Glutamatergic neuron (in vitro differentiated cells): ENCODE results near the gene HSD17B2. TPM values are rescaled to one million over a fixed set of nuclear protein-coding genes. Genes with fewer than 3 reads are reported as not detected.

Source experiments
- DNase-seq: peaks from one replicate; pipeline ENCODE4 v3.0.0; 2022
- H3K27ac Mint-ChIP-seq: one replicate; pipeline ENCODE4 v1.8.0; 2020; ENCODE audit warnings: mild to moderate bottlenecking, mixed read lengths, inconsistent platforms; ENCODE audit not compliant: unreplicated experiment
- H3K27me3 Mint-ChIP-seq: one replicate; pipeline ENCODE4 v1.8.0; 2020; ENCODE audit warnings: mild to moderate bottlenecking, moderate library complexity, mixed read lengths, inconsistent platforms; ENCODE audit not compliant: unreplicated experiment
- H3K36me3 Mint-ChIP-seq: one replicate; pipeline ENCODE4 v1.8.0; 2020; ENCODE audit warnings: mild to moderate bottlenecking, mixed read lengths, inconsistent platforms; ENCODE audit not compliant: unreplicated experiment
- H3K4me1 Mint-ChIP-seq: one replicate; pipeline ENCODE4 v1.8.0; 2020; ENCODE audit warnings: mild to moderate bottlenecking, low read depth, mixed read lengths, inconsistent platforms; ENCODE audit not compliant: unreplicated experiment
- H3K4me3 Mint-ChIP-seq: one replicate; pipeline ENCODE4 v1.8.0; 2020; ENCODE audit warnings: mild to moderate bottlenecking, mixed read lengths, inconsistent platforms; ENCODE audit not compliant: unreplicated experiment
- H3K9me3 Mint-ChIP-seq: one replicate; pipeline ENCODE4 v1.8.0; 2020; ENCODE audit warnings: mild to moderate bottlenecking, moderate library complexity, mixed read lengths, inconsistent platforms; ENCODE audit not compliant: unreplicated experiment
- total RNA-seq: library from RNA; stranded (reverse); fragmentation: NEBNext Ultra II Directional; extraction: Animal tissue kit (Norgen Biotek cat#: 25700); gene quantifications from one replicate; pipeline ENCODE4 v1.2.1, GENCODE V29; 2021; ENCODE audit not compliant: unreplicated experiment
- TF ChIP-seq, protein P1 (sequence below): fragments of 200-600 bp; sonication (generic); IDR thresholded peaks from one replicate; pipeline ENCODE4 v1.5.0; 2021; ENCODE audit not compliant: partially characterized antibody, unreplicated experiment

HSD17B2 gene
- total RNA-seq, 1 donor from 2014 or later: not detected

DNA sequence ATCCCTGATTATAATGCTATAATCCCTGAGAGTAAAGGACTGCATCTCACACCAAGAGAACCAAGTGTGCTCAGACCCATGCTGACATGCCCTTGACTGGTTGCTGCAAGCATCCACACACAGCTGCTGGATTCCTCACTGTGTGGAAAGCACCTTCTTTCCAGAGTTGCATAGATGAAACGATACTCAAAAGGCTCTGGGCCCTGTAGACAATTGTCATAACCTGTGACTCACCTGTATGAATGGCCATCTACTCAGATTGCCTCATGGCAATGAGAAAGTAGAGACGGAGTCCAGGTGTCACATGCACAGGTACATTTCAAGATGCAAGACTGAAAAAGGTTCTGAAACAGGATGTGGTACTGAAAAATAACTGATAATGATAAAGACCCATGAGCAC lies 76.9 kb downstream of the HSD17B2 start:
- no peak for DNase-seq
- no peaks in the 10 kb centered on the region for H3K27me3 Mint-ChIP-seq
- H3K4me1 Mint-ChIP-seq: no peaks in the 10 kb centered on the region
- H3K9me3 Mint-ChIP-seq: no peaks in the 10 kb centered on the region
- TF ChIP-seq, protein P1, sequence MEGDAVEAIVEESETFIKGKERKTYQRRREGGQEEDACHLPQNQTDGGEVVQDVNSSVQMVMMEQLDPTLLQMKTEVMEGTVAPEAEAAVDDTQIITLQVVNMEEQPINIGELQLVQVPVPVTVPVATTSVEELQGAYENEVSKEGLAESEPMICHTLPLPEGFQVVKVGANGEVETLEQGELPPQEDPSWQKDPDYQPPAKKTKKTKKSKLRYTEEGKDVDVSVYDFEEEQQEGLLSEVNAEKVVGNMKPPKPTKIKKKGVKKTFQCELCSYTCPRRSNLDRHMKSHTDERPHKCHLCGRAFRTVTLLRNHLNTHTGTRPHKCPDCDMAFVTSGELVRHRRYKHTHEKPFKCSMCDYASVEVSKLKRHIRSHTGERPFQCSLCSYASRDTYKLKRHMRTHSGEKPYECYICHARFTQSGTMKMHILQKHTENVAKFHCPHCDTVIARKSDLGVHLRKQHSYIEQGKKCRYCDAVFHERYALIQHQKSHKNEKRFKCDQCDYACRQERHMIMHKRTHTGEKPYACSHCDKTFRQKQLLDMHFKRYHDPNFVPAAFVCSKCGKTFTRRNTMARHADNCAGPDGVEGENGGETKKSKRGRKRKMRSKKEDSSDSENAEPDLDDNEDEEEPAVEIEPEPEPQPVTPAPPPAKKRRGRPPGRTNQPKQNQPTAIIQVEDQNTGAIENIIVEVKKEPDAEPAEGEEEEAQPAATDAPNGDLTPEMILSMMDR: no peak
- no peak overlapping the region for H3K4me3 Mint-ChIP-seq
- H3K36me3 Mint-ChIP-seq: no peaks in the 10 kb centered on the region
- no peak overlapping the region for H3K27ac Mint-ChIP-seq

DNA sequence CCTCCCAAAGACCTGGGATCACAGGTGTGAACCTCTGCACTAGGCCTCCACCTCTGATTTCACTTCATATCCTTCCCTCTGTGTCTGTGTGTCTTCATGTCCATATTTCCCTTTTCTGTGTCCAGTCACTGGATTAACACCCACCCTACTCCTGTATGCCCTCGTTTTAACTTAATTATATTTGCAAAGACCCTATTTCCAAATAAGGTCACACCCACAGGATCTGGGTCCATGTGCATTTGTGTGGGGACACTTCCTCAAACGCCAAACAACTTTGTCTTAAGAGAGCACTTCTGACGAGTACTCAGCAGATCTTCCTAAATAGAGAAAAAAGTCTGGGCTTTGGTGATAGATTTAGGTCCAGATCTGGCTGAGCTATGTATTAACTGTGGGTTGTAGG lies 78.7 kb downstream of the HSD17B2 start:
- H3K4me3 Mint-ChIP-seq: no peak overlapping the region
- TF ChIP-seq, protein P1: no peak
- H3K27ac Mint-ChIP-seq: no peak overlapping the region
- no peaks in the 10 kb centered on the region for H3K4me1 Mint-ChIP-seq
- no peaks in the 10 kb centered on the region for H3K36me3 Mint-ChIP-seq
- DNase-seq: no peak
- no peaks in the 10 kb centered on the region for H3K27me3 Mint-ChIP-seq
- no peaks in the 10 kb centered on the region for H3K9me3 Mint-ChIP-seq

DNA sequence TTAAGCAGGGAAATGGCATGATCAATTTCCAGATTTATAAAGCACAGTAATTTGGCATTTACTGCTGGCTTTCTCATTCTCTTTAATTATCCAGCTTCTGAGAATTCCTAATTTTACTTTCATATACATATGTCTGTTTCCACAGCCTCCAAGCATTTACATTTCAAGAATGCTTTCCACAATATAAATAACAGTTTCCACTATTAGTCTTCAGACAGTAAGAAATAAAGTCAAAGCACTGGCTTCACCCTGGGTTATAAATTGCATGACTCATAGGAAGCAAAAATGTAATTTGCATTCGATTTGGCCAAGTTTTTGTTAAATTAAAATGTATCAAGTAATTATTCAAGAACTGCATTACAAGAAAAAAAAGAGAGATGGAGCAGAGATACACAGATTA lies 81.5 kb downstream of the HSD17B2 start:
- DNase-seq: no peak
- TF ChIP-seq, protein P1: no peak
- Mint-ChIP-seq H3K4me1 (no peaks in the 10 kb centered on the region), H3K9me3 (no peaks in the 10 kb centered on the region), H3K27ac (no peak overlapping the region), H3K27me3 (no peaks in the 10 kb centered on the region), H3K4me3 (no peak overlapping the region), H3K36me3 (no peaks in the 10 kb centered on the region)

DNA sequence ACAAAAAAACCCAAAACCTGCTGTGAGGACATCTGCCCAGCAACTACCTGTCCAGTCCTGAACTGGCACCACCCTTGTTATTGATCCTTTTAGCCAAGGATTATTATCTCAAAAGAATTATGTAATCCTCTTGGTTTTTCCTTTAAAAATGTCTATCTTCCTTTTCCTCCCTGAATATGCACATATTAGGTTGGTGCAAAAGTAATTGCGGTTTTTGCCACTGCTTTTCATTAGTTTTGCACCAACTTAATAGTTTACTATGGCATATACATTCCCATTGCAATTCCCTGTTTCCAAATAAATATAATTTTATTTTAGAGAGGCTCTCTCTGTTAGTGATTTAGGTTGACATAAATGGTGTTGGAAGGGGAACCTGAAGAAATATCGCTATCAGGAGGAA lies 83.7 kb downstream of the HSD17B2 start:
- Mint-ChIP-seq H3K36me3 (no peaks in the 10 kb centered on the region), H3K27ac (no peak overlapping the region), H3K9me3 (no peaks in the 10 kb centered on the region), H3K4me3 (no peak overlapping the region), H3K4me1 (no peaks in the 10 kb centered on the region), H3K27me3 (no peaks in the 10 kb centered on the region)
- DNase-seq: no peak
- TF ChIP-seq, protein P1: no peak

DNA sequence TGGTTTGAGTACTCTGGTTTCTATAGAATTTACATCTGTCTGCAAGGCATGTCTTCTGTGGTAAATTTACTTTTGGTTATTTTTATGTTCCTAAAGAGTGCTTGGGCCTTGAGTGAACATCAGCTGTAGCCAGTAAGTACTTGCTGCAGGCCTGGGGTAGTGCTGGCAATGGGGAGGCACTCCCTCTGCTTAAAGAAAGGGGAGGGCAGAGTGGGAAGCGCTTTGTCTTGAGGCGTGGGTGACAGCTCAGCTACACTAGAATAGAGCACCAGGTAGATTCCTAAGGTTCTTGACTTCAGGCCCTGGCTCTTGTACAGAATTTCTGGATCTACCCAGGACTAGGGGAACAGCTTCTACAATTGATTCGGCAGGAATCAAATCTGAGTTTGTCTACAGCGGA lies 84.4 kb downstream of the HSD17B2 start:
- Mint-ChIP-seq H3K27ac (no peak overlapping the region), H3K9me3 (no peaks in the 10 kb centered on the region), H3K4me3 (no peak overlapping the region), H3K36me3 (no peaks in the 10 kb centered on the region), H3K4me1 (no peaks in the 10 kb centered on the region), H3K27me3 (no peaks in the 10 kb centered on the region)
- DNase-seq: no peak
- TF ChIP-seq, protein P1: no peak
